ENCODE data around the gene HBZ. TPM values are rescaled to one million over a fixed set of nuclear protein-coding genes. Genes with fewer than 3 reads are reported as not detected.
A peak's percentile ranks its signal among the peaks of the same experiment; 100 is the strongest.

Gene HBZ
- total and polyA plus RNA-seq, 9 donors: 0.93 to 16.3 (median 7.2) TPM

- Histone ChIP-seq H3K36me3 (ENCODE audit: control insufficient read depth, insufficient read depth, low read length) (no peaks in the 10 kb centered on the region), H3K9me3 (replicated peaks; ENCODE audit: control insufficient read depth, low read depth, low read length) (no peaks in the 10 kb centered on the region), H3K4me1 (ENCODE audit: control insufficient read depth, insufficient read depth, low read length) (peaks cover 20% of the 10 kb centered on the region), H3K4me3 (ENCODE audit: low read length) (no peak overlapping the region), H3K27me3 (ENCODE audit: control insufficient read depth, insufficient read depth, low read length) (peaks cover 60% of the 10 kb centered on the region), H3K27ac (ENCODE audit: low read length) (no peak overlapping the region)
- WGBS (ENCODE audit: insufficient coverage): 58% methylated on average over 6 of the region's 11 CpGs
- no peak for DNase-seq
Observed at GRCh38 chr16:177981-178667, 25.7 kb downstream of the HBZ start.

- no peak for DNase-seq
Observed at GRCh38 chr16:178668-179015, 26.2 kb downstream of the HBZ start.

GRCh38 chr16:179211-180092 lies 27.0 kb downstream of the HBZ start:
- DNase-seq: no peak
- WGBS (ENCODE audit: insufficient coverage): 79% methylated on average over 9 of the region's 17 CpGs
- Histone ChIP-seq H3K36me3 (ENCODE audit: control insufficient read depth, insufficient read depth, low read length) (peaks cover 2% of the 10 kb centered on the region), H3K9me3 (replicated peaks; ENCODE audit: control insufficient read depth, low read depth, low read length) (no peaks in the 10 kb centered on the region), H3K27me3 (ENCODE audit: control insufficient read depth, insufficient read depth, low read length) (peaks cover 55% of the 10 kb centered on the region), H3K4me3 (ENCODE audit: low read length) (no peak overlapping the region), H3K4me1 (ENCODE audit: control insufficient read depth, insufficient read depth, low read length) (peaks cover 20% of the 10 kb centered on the region), H3K27ac (ENCODE audit: low read length) (no peak overlapping the region)

More at GRCh38 chr16:178668-179015, 26.2 kb downstream of the HBZ start:
- no peaks in the 10 kb centered on the region for H3K9me3 ChIP-seq (replicated peaks; ENCODE audit: control insufficient read depth, low read depth, low read length)
- peaks cover 20% of the 10 kb centered on the region for H3K4me1 ChIP-seq (ENCODE audit: control insufficient read depth, insufficient read depth, low read length)
- H3K27me3 ChIP-seq (ENCODE audit: control insufficient read depth, insufficient read depth, low read length): peaks cover 57% of the 10 kb centered on the region
- H3K4me3 ChIP-seq (ENCODE audit: low read length): no peak overlapping the region
- no peak overlapping the region for H3K27ac ChIP-seq (ENCODE audit: low read length)
- WGBS (ENCODE audit: insufficient coverage): 76% methylated on average over 4 of the region's 11 CpGs
- H3K36me3 ChIP-seq (ENCODE audit: control insufficient read depth, insufficient read depth, low read length): no peaks in the 10 kb centered on the region

GRCh38 chr16:180101-180675 lies 27.7 kb downstream of the HBZ start, which contains the start of gene HBQ1:
Gene HBQ1 (plus strand): TSS chr16:180459. CDS start chr16:180487, 28 bp downstream.
- WGBS (ENCODE audit: insufficient coverage): 6% methylated on average over 40 of the region's 59 CpGs
- H3K27ac ChIP-seq (ENCODE audit: low read length): no peak within 1 kb of the TSS
- peaks cover 9% of the 10 kb centered on the region for H3K36me3 ChIP-seq (ENCODE audit: control insufficient read depth, insufficient read depth, low read length)
- H3K9me3 ChIP-seq (replicated peaks; ENCODE audit: control insufficient read depth, low read depth, low read length): no peaks in the 10 kb centered on the region
- H3K27me3 ChIP-seq (ENCODE audit: control insufficient read depth, insufficient read depth, low read length): peaks cover 48% of the 10 kb centered on the region
- peak within 1 kb of the TSS; percentile 30 for H3K4me3 ChIP-seq (ENCODE audit: low read length)
- H3K4me1 ChIP-seq (ENCODE audit: control insufficient read depth, insufficient read depth, low read length): peaks cover 20% of the 10 kb centered on the region
- peak; percentile 43 for DNase-seq

GRCh38 chr16:180681-181564 lies 28.5 kb downstream of the HBZ start:
- H3K36me3 ChIP-seq (ENCODE audit: control insufficient read depth, insufficient read depth, low read length): peaks cover 16% of the 10 kb centered on the region
- no peaks in the 10 kb centered on the region for H3K9me3 ChIP-seq (replicated peaks; ENCODE audit: control insufficient read depth, low read depth, low read length)
- no peak overlapping the region for H3K27ac ChIP-seq (ENCODE audit: low read length)
- DNase-seq: peak; percentile 66
- WGBS (ENCODE audit: insufficient coverage): under 1% methylated on average over 85 of the region's 89 CpGs
- peaks cover 43% of the 10 kb centered on the region for H3K27me3 ChIP-seq (ENCODE audit: control insufficient read depth, insufficient read depth, low read length)
- peak overlapping the region; percentile 30 for H3K4me3 ChIP-seq (ENCODE audit: low read length)
- peaks cover 20% of the 10 kb centered on the region for H3K4me1 ChIP-seq (ENCODE audit: control insufficient read depth, insufficient read depth, low read length)

- Histone ChIP-seq H3K36me3 (ENCODE audit: control insufficient read depth, insufficient read depth, low read length) (peaks cover 16% of the 10 kb centered on the region), H3K27ac (ENCODE audit: low read length) (no peak overlapping the region), H3K27me3 (ENCODE audit: control insufficient read depth, insufficient read depth, low read length) (peaks cover 42% of the 10 kb centered on the region), H3K4me1 (ENCODE audit: control insufficient read depth, insufficient read depth, low read length) (peaks cover 20% of the 10 kb centered on the region), H3K4me3 (ENCODE audit: low read length) (no peak overlapping the region), H3K9me3 (replicated peaks; ENCODE audit: control insufficient read depth, low read depth, low read length) (no peaks in the 10 kb centered on the region)
- no peak for DNase-seq
- 31% methylated on average over 6 of the region's 22 CpGs for WGBS (ENCODE audit: insufficient coverage)
Observed at GRCh38 chr16:181565-182021, 29.1 kb downstream of the HBZ start.

GRCh38 chr16:183005-183404 lies 30.6 kb downstream of the HBZ start:
- DNase-seq: no peak
- peaks cover 25% of the 10 kb centered on the region for H3K36me3 ChIP-seq (ENCODE audit: control insufficient read depth, insufficient read depth, low read length)
- H3K4me3 ChIP-seq (ENCODE audit: low read length): no peak overlapping the region

GRCh38 chr16:185213-185612 lies 32.8 kb downstream of the HBZ start:
- H3K4me1 ChIP-seq (ENCODE audit: control insufficient read depth, insufficient read depth, low read length): peaks cover 10% of the 10 kb centered on the region
- H3K27ac ChIP-seq (ENCODE audit: low read length): no peak overlapping the region
- no peaks in the 10 kb centered on the region for H3K9me3 ChIP-seq (replicated peaks; ENCODE audit: control insufficient read depth, low read depth, low read length)
- no peak for DNase-seq
- H3K4me3 ChIP-seq (ENCODE audit: low read length): no peak overlapping the region
- peaks cover 44% of the 10 kb centered on the region for H3K36me3 ChIP-seq (ENCODE audit: control insufficient read depth, insufficient read depth, low read length)
- peaks cover 8% of the 10 kb centered on the region for H3K27me3 ChIP-seq (ENCODE audit: control insufficient read depth, insufficient read depth, low read length)
- 59% methylated on average over 11 of the region's 13 CpGs for WGBS (ENCODE audit: insufficient coverage)

More at GRCh38 chr16:183005-183404, 30.6 kb downstream of the HBZ start:
- no peaks in the 10 kb centered on the region for H3K9me3 ChIP-seq (replicated peaks; ENCODE audit: control insufficient read depth, low read depth, low read length)
- no peak overlapping the region for H3K27ac ChIP-seq (ENCODE audit: low read length)
- peaks cover 30% of the 10 kb centered on the region for H3K27me3 ChIP-seq (ENCODE audit: control insufficient read depth, insufficient read depth, low read length)
- H3K4me1 ChIP-seq (ENCODE audit: control insufficient read depth, insufficient read depth, low read length): peaks cover 12% of the 10 kb centered on the region
- 62% methylated on average over 4 of the region's 7 CpGs for WGBS (ENCODE audit: insufficient coverage)

GRCh38 chr16:185691-186090 lies 33.2 kb downstream of the HBZ start:
- Histone ChIP-seq H3K4me3 (ENCODE audit: low read length) (no peak overlapping the region), H3K4me1 (ENCODE audit: control insufficient read depth, insufficient read depth, low read length) (peaks cover 6% of the 10 kb centered on the region), H3K9me3 (replicated peaks; ENCODE audit: control insufficient read depth, low read depth, low read length) (no peaks in the 10 kb centered on the region), H3K36me3 (ENCODE audit: control insufficient read depth, insufficient read depth, low read length) (peaks cover 49% of the 10 kb centered on the region), H3K27ac (ENCODE audit: low read length) (no peak overlapping the region), H3K27me3 (ENCODE audit: control insufficient read depth, insufficient read depth, low read length) (peaks cover 5% of the 10 kb centered on the region)
- DNase-seq: no peak
- 100% methylated on average over 1 of the region's 11 CpGs for WGBS (ENCODE audit: insufficient coverage)

All from muscle of leg (tissue), 11 donors.